ENCODE results near the gene MYL4.
"Not testable (repeated sequence)": the region's sequence is repeated elsewhere in the genome, so short reads cannot be mapped to it uniquely, and the experiment has no call there.

The MYL4 gene

GRCh38 chr17:47252766-47253512, 43.8 kb downstream of the MYL4 start:
- H3K36me3 ChIP-seq (ENCODE audit: control insufficient read depth, insufficient read depth, low read length), result no peaks in the 10 kb centered on the region
- peaks cover 45% of the 10 kb centered on the region for H3K27me3 ChIP-seq (ENCODE audit: control insufficient read depth, insufficient read depth, low read length)
- H3K9me3 ChIP-seq (ENCODE audit: control insufficient read depth, low read length), result no peaks in the 10 kb centered on the region
- no peak overlapping the region for H3K4me3 ChIP-seq (ENCODE audit: low read length)
- no peak overlapping the region for H3K9ac ChIP-seq (ENCODE audit: low read length)
- peaks cover 4% of the 10 kb centered on the region for H3K4me1 ChIP-seq (ENCODE audit: control insufficient read depth, insufficient read depth, low read length)

- Histone ChIP-seq H3K4me1 (ENCODE audit: control insufficient read depth, insufficient read depth, low read length) (peaks cover 4% of the 10 kb centered on the region), H3K4me3 (ENCODE audit: low read length) (peak within 1 kb of the TSS; percentile 19), H3K9ac (ENCODE audit: low read length) (peak within 1 kb of the TSS; percentile 55), H3K9me3 (ENCODE audit: control insufficient read depth, low read length) (no peaks in the 10 kb centered on the region), H3K27me3 (ENCODE audit: control insufficient read depth, insufficient read depth, low read length) (peaks cover 48% of the 10 kb centered on the region), H3K36me3 (ENCODE audit: control insufficient read depth, insufficient read depth, low read length) (no peaks in the 10 kb centered on the region)
Measured at GRCh38 chr17:47253541-47254402, 44.6 kb downstream of the MYL4 start, which contains the start of gene ITGB3. ITGB3 (plus strand) TSS chr17:47253827; CDS start chr17:47253862, 35 bp downstream.

DNA sequence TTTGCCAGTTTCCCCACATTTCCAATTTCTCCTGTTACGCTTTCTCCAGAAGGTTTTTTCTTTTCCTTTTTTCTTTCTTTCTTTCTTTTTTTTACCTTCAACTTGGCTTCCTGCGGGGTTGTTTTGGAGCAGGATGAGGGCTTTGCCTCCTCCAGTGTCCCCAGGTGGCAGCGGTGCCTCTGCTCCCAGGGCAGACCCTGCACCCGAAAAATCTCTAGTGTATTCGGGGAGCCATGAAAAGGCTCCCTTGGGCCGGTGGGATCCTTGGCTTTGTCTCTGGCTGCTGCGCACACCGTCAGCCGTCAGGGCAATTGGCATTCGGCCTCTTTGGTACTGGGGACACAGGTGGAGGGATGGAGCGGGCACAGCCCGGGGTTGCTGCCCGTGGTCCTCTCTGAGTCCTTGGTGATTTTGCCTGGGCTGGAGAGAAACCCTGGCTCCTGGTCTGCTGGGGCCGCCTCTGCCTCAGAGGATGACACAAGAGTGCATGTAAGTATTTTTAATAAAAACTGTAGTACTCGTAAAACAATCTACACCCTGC, 45.3 kb downstream of the MYL4 start:
- Histone ChIP-seq H3K9me3 (ENCODE audit: control insufficient read depth, low read length) (no peaks in the 10 kb centered on the region), H3K36me3 (ENCODE audit: control insufficient read depth, insufficient read depth, low read length) (no peaks in the 10 kb centered on the region), H3K9ac (ENCODE audit: low read length) (peak overlapping the region; percentile 55), H3K4me3 (ENCODE audit: low read length) (peak overlapping the region; percentile 19), H3K4me1 (ENCODE audit: control insufficient read depth, insufficient read depth, low read length) (peaks cover 4% of the 10 kb centered on the region), H3K27me3 (ENCODE audit: control insufficient read depth, insufficient read depth, low read length) (peaks cover 48% of the 10 kb centered on the region)

DNA sequence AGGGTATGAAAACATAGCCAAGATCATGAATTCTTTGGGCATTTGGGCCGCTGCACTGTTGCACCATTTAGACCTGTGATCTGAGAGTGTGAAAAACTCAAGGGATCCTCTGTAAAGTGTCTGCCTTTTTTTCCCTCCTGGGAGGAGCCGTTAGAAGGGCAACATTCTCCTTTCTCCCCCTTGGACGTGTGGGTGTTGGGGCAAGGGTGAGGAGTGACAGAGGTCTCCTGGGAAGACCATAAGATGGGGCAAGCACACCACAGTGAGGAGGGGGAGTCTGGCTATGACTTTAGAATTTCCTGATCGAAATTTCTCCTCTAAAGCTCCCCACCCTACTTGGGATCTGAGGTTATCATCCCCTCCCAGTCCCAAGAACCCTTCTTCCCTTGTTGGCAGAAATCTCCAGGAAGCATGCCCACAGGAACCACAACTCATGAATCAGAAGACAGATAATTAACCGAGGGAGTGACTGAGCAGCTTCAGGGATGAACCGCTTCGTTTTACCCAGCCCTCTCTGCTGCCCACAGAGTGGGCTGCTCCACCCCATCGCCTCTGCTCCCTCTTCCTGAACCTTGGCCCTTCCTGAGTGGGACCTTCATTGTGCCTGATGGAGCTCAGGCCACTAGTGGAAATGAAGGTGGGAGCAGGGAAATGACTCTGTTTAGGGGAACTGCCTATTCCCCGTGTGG, 48.6 kb downstream of the MYL4 start:
- peaks cover 44% of the 10 kb centered on the region for H3K27me3 ChIP-seq (ENCODE audit: control insufficient read depth, insufficient read depth, low read length)
- H3K9ac ChIP-seq (ENCODE audit: low read length), result no peak overlapping the region
- H3K4me1 ChIP-seq (ENCODE audit: control insufficient read depth, insufficient read depth, low read length), result peaks cover 4% of the 10 kb centered on the region
- H3K9me3 ChIP-seq (ENCODE audit: control insufficient read depth, low read length), result no peaks in the 10 kb centered on the region
- H3K4me3 ChIP-seq (ENCODE audit: low read length), result no peak overlapping the region
- no peaks in the 10 kb centered on the region for H3K36me3 ChIP-seq (ENCODE audit: control insufficient read depth, insufficient read depth, low read length)

- Histone ChIP-seq H3K4me1 (ENCODE audit: control insufficient read depth, insufficient read depth, low read length) (peaks cover 4% of the 10 kb centered on the region), H3K36me3 (ENCODE audit: control insufficient read depth, insufficient read depth, low read length) (no peaks in the 10 kb centered on the region), H3K9me3 (ENCODE audit: control insufficient read depth, low read length) (no peaks in the 10 kb centered on the region), H3K4me3 (ENCODE audit: low read length) (no peak overlapping the region), H3K27me3 (ENCODE audit: control insufficient read depth, insufficient read depth, low read length) (peaks cover 6% of the 10 kb centered on the region), H3K9ac (ENCODE audit: low read length) (no peak overlapping the region)
Measured at GRCh38 chr17:47262586-47262985, 53.4 kb downstream of the MYL4 start.

DNA sequence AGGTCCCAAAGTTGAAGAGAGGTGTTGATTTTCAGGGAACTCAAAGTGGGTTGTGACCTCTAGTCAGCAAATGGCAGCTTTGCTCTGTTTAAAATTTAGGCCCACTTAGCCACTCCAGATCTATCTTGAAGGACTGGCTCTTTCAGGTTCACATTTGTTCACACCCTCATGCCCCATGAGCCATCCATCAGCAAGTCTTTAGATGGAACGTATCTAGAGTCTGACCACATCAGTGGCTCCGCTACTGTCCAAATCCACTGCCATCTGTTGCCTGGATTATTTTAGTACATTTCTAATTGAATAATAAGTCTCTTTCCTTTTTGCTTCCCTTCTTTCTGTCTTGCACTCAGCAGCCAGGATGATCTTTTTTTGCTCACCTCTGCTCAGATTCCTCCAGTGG, 55.0 kb downstream of the MYL4 start:
- no peaks in the 10 kb centered on the region for H3K9me3 ChIP-seq (ENCODE audit: control insufficient read depth, low read length)
- H3K4me3 ChIP-seq (ENCODE audit: low read length), result no peak overlapping the region
- H3K9ac ChIP-seq (ENCODE audit: low read length), result no peak overlapping the region
- peaks cover 4% of the 10 kb centered on the region for H3K4me1 ChIP-seq (ENCODE audit: control insufficient read depth, insufficient read depth, low read length)
- H3K36me3 ChIP-seq (ENCODE audit: control insufficient read depth, insufficient read depth, low read length), result no peaks in the 10 kb centered on the region
- no peaks in the 10 kb centered on the region for H3K27me3 ChIP-seq (ENCODE audit: control insufficient read depth, insufficient read depth, low read length)

DNA sequence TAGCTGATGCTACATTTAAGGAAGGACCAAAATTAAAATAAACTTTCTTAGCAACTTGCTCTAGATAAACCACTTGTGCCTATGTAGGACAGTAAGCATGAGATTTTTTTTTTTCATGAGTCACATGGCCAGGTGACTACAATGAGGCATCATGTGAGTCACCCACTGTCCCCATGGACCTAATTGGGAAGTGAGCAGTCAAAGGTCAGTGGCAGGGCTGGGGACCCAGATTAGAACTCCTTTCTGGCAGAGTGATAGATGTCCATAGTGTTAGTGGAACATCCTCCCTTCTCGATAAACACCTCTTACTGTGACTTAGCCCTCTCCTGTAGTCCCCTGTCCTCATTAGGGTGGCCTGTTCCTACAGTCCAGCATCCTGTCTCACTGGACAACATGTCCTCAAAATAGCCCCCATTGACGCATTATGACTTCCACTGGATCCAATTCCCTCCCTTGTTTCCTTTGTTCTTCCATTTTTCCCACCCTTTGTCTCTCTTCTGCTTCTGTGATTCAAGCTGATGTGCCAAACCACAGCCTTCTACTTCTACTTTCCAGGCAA, 56.9 kb downstream of the MYL4 start:
- H3K4me1 ChIP-seq (ENCODE audit: control insufficient read depth, insufficient read depth, low read length), result peaks cover 4% of the 10 kb centered on the region

DNA sequence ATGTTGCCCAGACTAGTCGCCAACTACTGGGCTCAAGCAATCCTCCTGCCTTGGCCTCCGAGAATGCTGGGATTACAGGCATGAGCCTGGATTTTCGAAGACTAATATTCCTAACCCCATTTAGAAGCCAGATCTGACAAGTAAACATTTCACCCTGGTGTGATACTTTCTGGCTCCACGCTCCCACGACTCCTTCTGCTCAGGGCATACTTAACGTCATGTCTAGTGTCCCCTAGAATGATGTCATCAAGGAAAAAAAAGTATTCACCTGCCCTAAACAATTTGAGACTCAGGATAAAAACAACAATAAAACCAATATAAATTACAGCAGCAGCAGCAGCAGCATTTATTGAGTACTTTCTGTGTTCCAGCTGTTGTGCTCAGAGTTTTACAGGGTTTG, 57.6 kb downstream of the MYL4 start:
- Histone ChIP-seq H3K36me3 (ENCODE audit: control insufficient read depth, insufficient read depth, low read length) (no peaks in the 10 kb centered on the region), H3K27me3 (ENCODE audit: control insufficient read depth, insufficient read depth, low read length) (no peaks in the 10 kb centered on the region), H3K4me1 (ENCODE audit: control insufficient read depth, insufficient read depth, low read length) (peaks cover 4% of the 10 kb centered on the region), H3K4me3 (ENCODE audit: low read length) (no peak overlapping the region), H3K9ac (ENCODE audit: low read length) (no peak overlapping the region), H3K9me3 (ENCODE audit: control insufficient read depth, low read length) (no peaks in the 10 kb centered on the region)

More for the DNA sequence above, 56.9 kb downstream of the MYL4 start:
- H3K36me3 ChIP-seq (ENCODE audit: control insufficient read depth, insufficient read depth, low read length), result no peaks in the 10 kb centered on the region
- H3K9me3 ChIP-seq (ENCODE audit: control insufficient read depth, low read length), result no peaks in the 10 kb centered on the region
- no peak overlapping the region for H3K9ac ChIP-seq (ENCODE audit: low read length)
- no peak overlapping the region for H3K4me3 ChIP-seq (ENCODE audit: low read length)
- H3K27me3 ChIP-seq (ENCODE audit: control insufficient read depth, insufficient read depth, low read length), result no peaks in the 10 kb centered on the region

DNA sequence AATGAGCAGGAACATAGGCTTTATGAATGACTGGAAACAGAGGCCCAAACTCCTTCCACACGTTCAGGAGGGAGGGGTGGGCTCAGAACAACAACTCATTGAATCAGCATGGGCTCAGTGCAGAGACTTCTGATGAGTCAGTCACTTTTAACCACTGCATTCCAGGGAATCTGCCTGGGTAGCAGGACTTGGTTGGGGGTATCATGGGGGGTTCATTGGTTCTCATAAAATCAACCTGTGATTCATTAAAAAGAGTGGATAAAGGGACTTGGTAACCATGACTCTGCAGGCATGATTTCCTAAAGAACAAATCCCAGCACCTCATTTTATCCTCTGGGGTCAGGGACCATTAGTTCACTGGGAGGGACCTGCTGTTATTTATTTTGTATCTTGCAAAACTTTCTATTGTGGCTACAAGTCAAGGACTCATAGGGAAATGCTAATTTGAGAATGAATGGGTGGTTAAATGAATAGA, 58.2 kb downstream of the MYL4 start:
- no peak overlapping the region for H3K9ac ChIP-seq (ENCODE audit: low read length)
- no peaks in the 10 kb centered on the region for H3K27me3 ChIP-seq (ENCODE audit: control insufficient read depth, insufficient read depth, low read length)
- no peaks in the 10 kb centered on the region for H3K9me3 ChIP-seq (ENCODE audit: control insufficient read depth, low read length)
- H3K4me3 ChIP-seq (ENCODE audit: low read length), result no peak overlapping the region
- H3K36me3 ChIP-seq (ENCODE audit: control insufficient read depth, insufficient read depth, low read length), result no peaks in the 10 kb centered on the region
- peaks cover 4% of the 10 kb centered on the region for H3K4me1 ChIP-seq (ENCODE audit: control insufficient read depth, insufficient read depth, low read length)

- not testable (repeated sequence) for H3K9ac ChIP-seq (ENCODE audit: low read length); H3K4me1 ChIP-seq (ENCODE audit: control insufficient read depth, insufficient read depth, low read length); H3K36me3 ChIP-seq (ENCODE audit: control insufficient read depth, insufficient read depth, low read length); H3K9me3 ChIP-seq (ENCODE audit: control insufficient read depth, low read length); H3K27me3 ChIP-seq (ENCODE audit: control insufficient read depth, insufficient read depth, low read length); H3K4me3 ChIP-seq (ENCODE audit: low read length)
Measured at GRCh38 chr17:47268964-47269363, 59.8 kb downstream of the MYL4 start.

DNA sequence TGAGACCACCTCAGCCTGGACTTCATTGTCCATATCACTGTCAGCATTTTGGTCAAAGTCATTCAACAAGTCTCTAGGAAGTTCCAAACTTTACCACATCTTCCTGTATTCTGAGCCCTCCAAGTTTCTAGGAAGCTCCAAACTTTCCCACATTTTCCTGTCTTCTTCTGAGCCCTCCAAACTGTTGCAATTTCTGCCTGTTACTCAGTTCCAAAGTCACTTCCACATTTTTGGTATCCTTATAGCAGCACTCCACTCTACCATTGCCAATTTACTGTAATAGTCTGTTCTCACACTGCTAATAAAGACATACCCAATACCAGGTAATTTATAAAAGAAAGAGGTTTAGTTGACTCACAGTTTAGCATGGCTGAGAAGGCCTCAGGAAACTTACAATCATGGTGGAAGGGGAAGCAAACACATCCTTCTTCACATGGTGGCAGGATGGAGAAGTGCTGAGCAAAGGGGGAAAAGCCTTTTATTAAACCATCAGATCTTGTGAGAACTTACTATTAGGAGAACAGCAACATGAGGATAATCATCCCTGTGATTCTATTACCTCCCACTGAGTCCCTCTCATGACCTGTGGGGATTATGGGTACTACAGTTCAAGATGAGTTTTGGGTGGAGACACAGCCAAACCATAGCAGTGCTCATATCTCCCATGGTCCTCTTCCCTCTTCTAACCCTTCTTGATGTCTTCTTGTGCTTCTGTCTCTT, 60.6 kb downstream of the MYL4 start:
- H3K27me3 ChIP-seq (ENCODE audit: control insufficient read depth, insufficient read depth, low read length); H3K4me1 ChIP-seq (ENCODE audit: control insufficient read depth, insufficient read depth, low read length); H3K4me3 ChIP-seq (ENCODE audit: low read length): not testable (repeated sequence)

More for the DNA sequence above, 60.6 kb downstream of the MYL4 start:
- H3K36me3 ChIP-seq (ENCODE audit: control insufficient read depth, insufficient read depth, low read length); H3K9ac ChIP-seq (ENCODE audit: low read length); H3K9me3 ChIP-seq (ENCODE audit: control insufficient read depth, low read length): not testable (repeated sequence)
